C4-2B (cell line): ENCODE measurements around the gene CINP.

Experiments used
- ZFX ChIP-seq: fragments of 450-650 bp; IDR thresholded peaks from 2 replicates; pipeline ENCODE4 v1.6.1; 2017
- TF ChIP-seq, protein P1 (sequence below): fragments of 450-650 bp; conservative IDR thresholded peaks from 2 replicates; pipeline ENCODE4 v1.5.1; 2017; ENCODE audit warnings: mild to moderate bottlenecking

DNA sequence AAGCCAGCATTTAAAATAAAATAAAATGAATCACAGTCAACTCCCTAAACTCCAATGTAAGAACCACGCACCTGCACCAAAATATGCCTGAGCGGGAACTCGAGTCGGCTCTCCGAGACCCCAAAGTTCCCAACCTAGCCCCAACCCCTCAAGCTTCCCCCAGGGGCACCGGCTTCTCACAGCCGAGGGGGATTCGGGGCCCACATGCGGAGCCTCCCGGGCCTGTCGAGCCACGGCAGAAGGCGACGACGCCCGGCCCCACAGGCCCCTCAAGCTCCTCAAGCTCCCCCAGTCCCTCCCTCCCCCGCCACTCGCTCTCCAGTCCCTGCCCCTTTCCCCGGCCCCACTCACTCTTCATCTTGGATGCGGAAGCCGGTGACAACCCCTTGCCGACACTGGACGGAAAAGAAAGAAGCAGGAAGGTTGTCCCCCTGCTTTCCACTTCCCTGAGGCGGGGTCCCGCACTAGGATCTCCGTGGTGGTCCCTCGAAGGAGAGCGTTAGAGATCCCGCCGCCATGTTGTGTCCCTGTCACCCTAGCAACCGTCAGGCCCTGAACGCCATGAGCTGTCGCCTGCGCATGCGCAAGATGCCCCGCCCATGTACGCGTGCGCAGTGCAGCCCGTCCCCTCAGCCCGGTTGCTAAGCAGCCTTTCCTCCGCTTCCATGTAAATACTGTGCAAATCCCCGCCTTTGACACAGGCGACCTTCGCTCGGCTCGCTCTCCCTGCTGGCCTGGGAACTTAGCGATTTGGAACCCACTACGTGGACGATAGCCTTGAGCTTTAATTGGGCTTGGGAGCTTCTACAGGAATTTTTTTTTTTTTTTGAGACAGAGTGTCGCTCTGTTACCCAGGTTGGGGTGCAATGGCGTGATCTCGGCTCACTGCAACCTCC, 57.8 kb downstream of the CINP start, which contains the start of gene MOK:
- TF ChIP-seq, protein P1, sequence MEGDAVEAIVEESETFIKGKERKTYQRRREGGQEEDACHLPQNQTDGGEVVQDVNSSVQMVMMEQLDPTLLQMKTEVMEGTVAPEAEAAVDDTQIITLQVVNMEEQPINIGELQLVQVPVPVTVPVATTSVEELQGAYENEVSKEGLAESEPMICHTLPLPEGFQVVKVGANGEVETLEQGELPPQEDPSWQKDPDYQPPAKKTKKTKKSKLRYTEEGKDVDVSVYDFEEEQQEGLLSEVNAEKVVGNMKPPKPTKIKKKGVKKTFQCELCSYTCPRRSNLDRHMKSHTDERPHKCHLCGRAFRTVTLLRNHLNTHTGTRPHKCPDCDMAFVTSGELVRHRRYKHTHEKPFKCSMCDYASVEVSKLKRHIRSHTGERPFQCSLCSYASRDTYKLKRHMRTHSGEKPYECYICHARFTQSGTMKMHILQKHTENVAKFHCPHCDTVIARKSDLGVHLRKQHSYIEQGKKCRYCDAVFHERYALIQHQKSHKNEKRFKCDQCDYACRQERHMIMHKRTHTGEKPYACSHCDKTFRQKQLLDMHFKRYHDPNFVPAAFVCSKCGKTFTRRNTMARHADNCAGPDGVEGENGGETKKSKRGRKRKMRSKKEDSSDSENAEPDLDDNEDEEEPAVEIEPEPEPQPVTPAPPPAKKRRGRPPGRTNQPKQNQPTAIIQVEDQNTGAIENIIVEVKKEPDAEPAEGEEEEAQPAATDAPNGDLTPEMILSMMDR = no peak
- TF ChIP-seq ZFX = no peak
